Natural killer cell (primary cell): ENCODE results near the gene NFIB. TPM values are rescaled to one million over a fixed set of nuclear protein-coding genes. Genes with fewer than 3 reads are reported as not detected.

Experiments used
- ATAC-seq, 3 donors: fragments of 150-1000 bp in 2 of 3; fragments of 200-7000 bp in 1 of 3; cut with Tn5 transposase; 1 replicate in 1 of 3; 2 replicates in 2 of 3; pipeline ENCODE4 v1.10.0; 2021; ENCODE audit warnings: mild to moderate bottlenecking in 2 of 3, moderate library complexity in 2 of 3
- DNase-seq, 2 donors: peaks; one replicate each; pipeline versions ENCODE4 v3.0.0 to v3.0.0-alpha.2; 2013 to 2021; ENCODE audit warnings: mixed read lengths in 1 of 2
- H3K27ac ChIP-seq: one replicate; pipeline ENCODE4 v1.5.1; 2013; ENCODE audit warnings: mild to moderate bottlenecking, low read length
- H3K27me3 ChIP-seq: one replicate; pipeline ENCODE4 v1.6.1; 2013; ENCODE audit warnings: low read length; ENCODE audit not compliant: control insufficient read depth, insufficient read depth
- H3K36me3 ChIP-seq: one replicate; pipeline ENCODE4 v1.6.1; 2013; ENCODE audit warnings: low read length; ENCODE audit not compliant: control insufficient read depth, insufficient read depth
- H3K4me1 ChIP-seq: one replicate; pipeline ENCODE4 v1.6.1; 2013; ENCODE audit warnings: low read length; ENCODE audit not compliant: control insufficient read depth, insufficient read depth
- H3K4me3 ChIP-seq: one replicate; pipeline ENCODE4 v1.5.1; 2013; ENCODE audit warnings: low read length
- H3K9me3 ChIP-seq: one replicate; pipeline ENCODE4 v1.6.1; 2013; ENCODE audit warnings: low read length; ENCODE audit not compliant: control insufficient read depth, insufficient read depth
- H3K27ac Mint-ChIP-seq, 2 donors: one replicate each; pipeline ENCODE4 v1.8.0; 2022; ENCODE audit warnings: mild to moderate bottlenecking in 2 of 2, mixed read lengths in 2 of 2, moderate library complexity in 1 of 2
- H3K27me3 Mint-ChIP-seq, 2 donors: one replicate each; pipeline ENCODE4 v1.8.0; 2022; ENCODE audit warnings: low read depth in 2 of 2, mixed read lengths in 2 of 2
- H3K36me3 Mint-ChIP-seq: one replicate; pipeline ENCODE4 v1.8.0; 2022; ENCODE audit warnings: mixed read lengths
- H3K4me1 Mint-ChIP-seq, 2 donors: one replicate each; pipeline ENCODE4 v1.8.0; 2022; ENCODE audit warnings: mixed read lengths in 2 of 2
- H3K4me3 Mint-ChIP-seq: one replicate; pipeline ENCODE4 v1.8.0; 2022; ENCODE audit warnings: mild to moderate bottlenecking, moderate library complexity, mixed read lengths
- H3K9me3 Mint-ChIP-seq, 2 donors: one replicate each; pipeline ENCODE4 v1.8.0; 2022; ENCODE audit warnings: mixed read lengths in 2 of 2
- CTCF ChIP-seq: fragments of 200-600 bp; IDR thresholded peaks from one replicate; pipeline ENCODE4 v1.8.0; 2022; ENCODE audit warnings: antibody characterized with exemption
- WGBS: methylation state at CpG from one replicate; pipeline ENCODE4 v1.1.7; 2013; ENCODE audit warnings: missing lambda C conversion rate; ENCODE audit not compliant: insufficient coverage; 5-methylcytosine and 5-hydroxymethylcytosine counted together
- intact Hi-C: fragments of 100-400 bp; cut with micrococcal nuclease; formaldehyde crosslinking; loops from one replicate; pipeline ENCODE4 v1.14.2; 2022
- total RNA-seq, 4 donors: library from RNA; stranded (reverse); fragments of 120-200 nt in 1 of 4; gene quantifications; one replicate each; pipeline versions ENCODE4 v1.2.3 to v1.2.4, GENCODE V29; 2013 to 2022

NFIB gene
- total RNA-seq, 3 donors from 2014 or later (not counting 1 experiment from before 2014, with no cell fraction given), result 0.20 to 0.21 TPM; not detected in 1

- Histone ChIP-seq H3K4me3 (no peak overlapping the region), H3K27ac (no peak overlapping the region), H3K9me3 (no peaks in the 10 kb centered on the region), H3K27me3 (no peaks in the 10 kb centered on the region), H3K36me3 (no peaks in the 10 kb centered on the region), H3K4me1 (no peaks in the 10 kb centered on the region)
- ATAC-seq (no peak), DNase-seq (no peak)
- H3K9me3 Mint-ChIP-seq, result peaks cover 3 to 4% of the 10 kb centered on the region in 2 donors
- H3K27me3 Mint-ChIP-seq, result no peaks in the 10 kb centered on the region
- intact Hi-C loops, result no loop called here
- no peaks in the 10 kb centered on the region for H3K4me1 Mint-ChIP-seq
- TF ChIP-seq CTCF, result no peak
- H3K36me3 Mint-ChIP-seq, result no peaks in the 10 kb centered on the region
- H3K4me3 Mint-ChIP-seq, result no peak overlapping the region
- 98% methylated on average over 4 of the region's 4 CpGs for WGBS
- H3K27ac Mint-ChIP-seq, result no peak overlapping the region
Measured at GRCh38 chr9:14157191-14157590, 156.8 kb downstream of the NFIB start.

GRCh38 chr9:14156046-14156445 is 157.9 kb downstream of the NFIB start:
- H3K4me3 ChIP-seq, result no peak overlapping the region
- ATAC-seq, result no peak
- no peak for DNase-seq

GRCh38 chr9:14155237-14155636 is 158.7 kb downstream of the NFIB start:
- Mint-ChIP-seq H3K27ac (no peak overlapping the region), H3K9me3 (peaks cover 3 to 4% of the 10 kb centered on the region in 2 donors), H3K36me3 (no peaks in the 10 kb centered on the region), H3K4me1 (no peaks in the 10 kb centered on the region), H3K27me3 (no peaks in the 10 kb centered on the region), H3K4me3 (no peak overlapping the region)
- Histone ChIP-seq H3K36me3 (no peaks in the 10 kb centered on the region), H3K27ac (no peak overlapping the region), H3K9me3 (no peaks in the 10 kb centered on the region), H3K4me1 (no peaks in the 10 kb centered on the region), H3K27me3 (no peaks in the 10 kb centered on the region), H3K4me3 (no peak overlapping the region)
- DNase-seq (no peak), ATAC-seq (no peak)
- intact Hi-C loops, result no loop called here
- 0% methylated on average over 1 of the region's 1 CpG for WGBS
- no peak for TF ChIP-seq CTCF

More at GRCh38 chr9:14156046-14156445, 157.9 kb downstream of the NFIB start:
- Mint-ChIP-seq H3K27me3 (no peaks in the 10 kb centered on the region), H3K27ac (no peak overlapping the region), H3K9me3 (peaks cover 3 to 4% of the 10 kb centered on the region in 2 donors), H3K4me3 (no peak overlapping the region), H3K4me1 (no peaks in the 10 kb centered on the region), H3K36me3 (no peaks in the 10 kb centered on the region)
- Histone ChIP-seq H3K27me3 (no peaks in the 10 kb centered on the region), H3K36me3 (no peaks in the 10 kb centered on the region), H3K9me3 (no peaks in the 10 kb centered on the region), H3K27ac (no peak overlapping the region), H3K4me1 (no peaks in the 10 kb centered on the region)
- WGBS, result 16% methylated on average over 5 of the region's 6 CpGs
- TF ChIP-seq CTCF, result no peak
- intact Hi-C loops, result no loop called here

- TF ChIP-seq CTCF, result no peak
- DNase-seq (no peak), ATAC-seq (no peak)
- Histone ChIP-seq H3K27me3 (no peaks in the 10 kb centered on the region), H3K36me3 (no peaks in the 10 kb centered on the region), H3K27ac (no peak overlapping the region), H3K4me1 (no peaks in the 10 kb centered on the region), H3K4me3 (no peak overlapping the region), H3K9me3 (no peaks in the 10 kb centered on the region)
- Mint-ChIP-seq H3K4me3 (no peak overlapping the region), H3K27me3 (no peaks in the 10 kb centered on the region), H3K9me3 (peaks cover 4 to 5% of the 10 kb centered on the region in 2 donors), H3K27ac (no peak overlapping the region), H3K4me1 (no peaks in the 10 kb centered on the region), H3K36me3 (no peaks in the 10 kb centered on the region)
- WGBS, result 87% methylated on average over 3 of the region's 3 CpGs
- intact Hi-C loops, result no loop called here
Measured at GRCh38 chr9:14153310-14153720, 160.6 kb downstream of the NFIB start.
